ENCODE data around the gene MAF.

MAF gene

GRCh38 chr16:79645701-79646100 is 45.2 kb upstream of the MAF start:
- DNase-seq = no peak
- H4K20me1 ChIP-seq (ENCODE audit: insufficient read depth, low read length) = no peaks in the 10 kb centered on the region
- no peak overlapping the region for H2AFZ ChIP-seq (ENCODE audit: low read length)
- no peaks in the 10 kb centered on the region for H3K36me3 ChIP-seq (replicated peaks; ENCODE audit: insufficient read depth, low read length)
- no peaks in the 10 kb centered on the region for H3K79me2 ChIP-seq (ENCODE audit: low read length)
- no peaks in the 10 kb centered on the region for H3K9me2 ChIP-seq (replicated peaks; ENCODE audit: insufficient read depth, low read length)
- H3K9ac ChIP-seq (ENCODE audit: low read length) = no peak overlapping the region
- H3K27ac ChIP-seq (ENCODE audit: low read length) = no peak overlapping the region
- no peaks in the 10 kb centered on the region for H3K9me3 ChIP-seq (replicated peaks; ENCODE audit: insufficient read depth, low read length)
- no peaks in the 10 kb centered on the region for H3K27me3 ChIP-seq (replicated peaks; ENCODE audit: insufficient read depth, low read length)
- H3K4me1 ChIP-seq (ENCODE audit: low read length) = no peaks in the 10 kb centered on the region
- H3K4me2 ChIP-seq (ENCODE audit: low read depth, low read length) = no peak overlapping the region
- H3K4me3 ChIP-seq (ENCODE audit: low read length) = no peak overlapping the region
- no peaks in the 10 kb centered on the region for H3F3A ChIP-seq (ENCODE audit: insufficient read depth, low read length)
- TF ChIP-seq EZH2phosphoT487 (IDR thresholded peaks at IDR 0.05; ENCODE audit: low read length) = no peak
- TF ChIP-seq EZH2 (optimal IDR thresholded peaks at IDR 0.05; ENCODE audit: low read depth, low read length) = no peak
- TF ChIP-seq CTCF (IDR thresholded peaks at IDR 0.05; ENCODE audit: low read length) = no peak

GRCh38 chr16:79644971-79645667 is 44.6 kb upstream of the MAF start:
- no peaks in the 10 kb centered on the region for H3K4me1 ChIP-seq (ENCODE audit: low read length)
- no peaks in the 10 kb centered on the region for H3K9me2 ChIP-seq (replicated peaks; ENCODE audit: insufficient read depth, low read length)
- H3K4me3 ChIP-seq (ENCODE audit: low read length) = no peak overlapping the region
- H3K27me3 ChIP-seq (replicated peaks; ENCODE audit: insufficient read depth, low read length) = no peaks in the 10 kb centered on the region
- no peaks in the 10 kb centered on the region for H4K20me1 ChIP-seq (ENCODE audit: insufficient read depth, low read length)
- TF ChIP-seq CTCF (IDR thresholded peaks at IDR 0.05; ENCODE audit: low read length) = no peak
- no peak for TF ChIP-seq EZH2phosphoT487 (IDR thresholded peaks at IDR 0.05; ENCODE audit: low read length)
- no peak for TF ChIP-seq EZH2 (optimal IDR thresholded peaks at IDR 0.05; ENCODE audit: low read depth, low read length)
- H3K9ac ChIP-seq (ENCODE audit: low read length) = no peak overlapping the region
- H3K4me2 ChIP-seq (ENCODE audit: low read depth, low read length) = no peak overlapping the region
- no peaks in the 10 kb centered on the region for H3K9me3 ChIP-seq (replicated peaks; ENCODE audit: insufficient read depth, low read length)
- DNase-seq = no peak
- no peaks in the 10 kb centered on the region for H3F3A ChIP-seq (ENCODE audit: insufficient read depth, low read length)
- H3K36me3 ChIP-seq (replicated peaks; ENCODE audit: insufficient read depth, low read length) = no peaks in the 10 kb centered on the region
- H2AFZ ChIP-seq (ENCODE audit: low read length) = no peak overlapping the region
- H3K27ac ChIP-seq (ENCODE audit: low read length) = no peak overlapping the region
- no peaks in the 10 kb centered on the region for H3K79me2 ChIP-seq (ENCODE audit: low read length)

- no peak overlapping the region for H2AFZ ChIP-seq (ENCODE audit: low read length)
Measured at GRCh38 chr16:79642652-79643051, 42.1 kb upstream of the MAF start.

More at GRCh38 chr16:79642652-79643051, 42.1 kb upstream of the MAF start:
- Histone ChIP-seq H3K9me2 (replicated peaks; ENCODE audit: insufficient read depth, low read length) (no peaks in the 10 kb centered on the region), H3K79me2 (ENCODE audit: low read length) (no peaks in the 10 kb centered on the region), H3K9ac (ENCODE audit: low read length) (no peak overlapping the region), H3K4me3 (ENCODE audit: low read length) (no peak overlapping the region), H3K27ac (ENCODE audit: low read length) (no peak overlapping the region), H3K27me3 (replicated peaks; ENCODE audit: insufficient read depth, low read length) (no peaks in the 10 kb centered on the region), H3K4me2 (ENCODE audit: low read depth, low read length) (no peak overlapping the region), H3K36me3 (replicated peaks; ENCODE audit: insufficient read depth, low read length) (no peaks in the 10 kb centered on the region), H3K9me3 (replicated peaks; ENCODE audit: insufficient read depth, low read length) (no peaks in the 10 kb centered on the region), H3F3A (ENCODE audit: insufficient read depth, low read length) (no peaks in the 10 kb centered on the region), H4K20me1 (ENCODE audit: insufficient read depth, low read length) (no peaks in the 10 kb centered on the region), H3K4me1 (ENCODE audit: low read length) (no peaks in the 10 kb centered on the region)
- DNase-seq = no peak
- no peak for TF ChIP-seq EZH2 (optimal IDR thresholded peaks at IDR 0.05; ENCODE audit: low read depth, low read length)
